ENCODE results near the gene ACTR5. TPM values are rescaled to one million over a fixed set of nuclear protein-coding genes. Genes with fewer than 3 reads are reported as not detected.

The ACTR5 gene
- total RNA-seq, 1 experiment from 2014 or later: 22.0 TPM

- CTCF ChIA-PET: interaction anchor here (0.7 to 1.7 kb wide), 5 partner anchors 9 to 318 kb away, joined by 3 to 6 read pairs (median 4); no protein-coding TSS in a partner anchor
- RAD21 ChIA-PET (ENCODE audit: low non-redundant PET in 1 of 2, low total read pairs in 2 of 2, uncharacterized antibody in 2 of 2, unreplicated experiment in 2 of 2): no interaction called here
- H3K4me2 ChIP-seq (ENCODE audit: low read length): peak overlapping the region; percentile 99
- POLR2A ChIA-PET: no interaction called here
- peaks cover 4 to 21% of the 10 kb centered on the region in 2 experiments; a peak in 3 of 4 replicates for H3K4me1 ChIP-seq (ENCODE audit: control insufficient read depth in 1 of 2, insufficient read depth in 2 of 2, low read length in 2 of 2)
- H4K20me1 ChIP-seq (ENCODE audit: insufficient read depth): no peaks in the 10 kb centered on the region
- H3K9me2 ChIP-seq (ENCODE audit: insufficient read depth): no peaks in the 10 kb centered on the region
- H2AFZ ChIP-seq (ENCODE audit: low read depth, low read length, poor library complexity, severe bottlenecking): peak overlapping the region; percentile 99
- H3K4me3 ChIP-seq (replicated peaks in 1 of 2; ENCODE audit: low read depth in 1 of 2, low read length in 2 of 2): peak overlapping the region; percentile 46 to 64
- no peaks in the 10 kb centered on the region for H3K9me3 ChIP-seq (ENCODE audit: control insufficient read depth in 1 of 2, insufficient read depth in 1 of 2, low read depth in 1 of 2, low read length in 2 of 2)
- H3K79me2 ChIP-seq (ENCODE audit: insufficient read depth, low read length): no peaks in the 10 kb centered on the region
- DNase-seq (ENCODE audit: low read depth, low spot score) (peak; percentile 73), ATAC-seq (peak; percentile 87)
- intact Hi-C loops (cut with micrococcal nuclease): loop anchor here (1.0 to 5.0 kb wide), 2 partner anchors 17 to 84 kb away; partner anchors contain the start of gene ACTR5
- no TSS peak for BruUV-seq (replicated peaks)
- H3K27ac ChIP-seq (ENCODE audit: low read depth, low read length): peak overlapping the region; percentile 57
- H3K9ac ChIP-seq (ENCODE audit: low read length): peak overlapping the region; percentile 68
- H3K27me3 ChIP-seq (ENCODE audit: insufficient read depth, low read length): no peaks in the 10 kb centered on the region
- no peaks in the 10 kb centered on the region for H3K36me3 ChIP-seq (ENCODE audit: control insufficient read depth in 1 of 2, insufficient read depth in 2 of 2, low read length in 2 of 2)
- TF ChIP-seq YY1 (IDR thresholded peaks at IDR 0.05; ENCODE audit: extremely low read depth, insufficient replicate concordance, low read depth, low read length): peak; percentile 63
- TF ChIP-seq CBX3 (IDR thresholded peaks at IDR 0.05; ENCODE audit: low read depth): peak; percentile 54; the same call in 1 of the 2 replicates
- no peak; the same call in 1 of the 2 replicates for TF ChIP-seq POLR2AphosphoS5 (IDR thresholded peaks at IDR 0.05; ENCODE audit: low read depth, low read length)
- TF ChIP-seq, protein P1, sequence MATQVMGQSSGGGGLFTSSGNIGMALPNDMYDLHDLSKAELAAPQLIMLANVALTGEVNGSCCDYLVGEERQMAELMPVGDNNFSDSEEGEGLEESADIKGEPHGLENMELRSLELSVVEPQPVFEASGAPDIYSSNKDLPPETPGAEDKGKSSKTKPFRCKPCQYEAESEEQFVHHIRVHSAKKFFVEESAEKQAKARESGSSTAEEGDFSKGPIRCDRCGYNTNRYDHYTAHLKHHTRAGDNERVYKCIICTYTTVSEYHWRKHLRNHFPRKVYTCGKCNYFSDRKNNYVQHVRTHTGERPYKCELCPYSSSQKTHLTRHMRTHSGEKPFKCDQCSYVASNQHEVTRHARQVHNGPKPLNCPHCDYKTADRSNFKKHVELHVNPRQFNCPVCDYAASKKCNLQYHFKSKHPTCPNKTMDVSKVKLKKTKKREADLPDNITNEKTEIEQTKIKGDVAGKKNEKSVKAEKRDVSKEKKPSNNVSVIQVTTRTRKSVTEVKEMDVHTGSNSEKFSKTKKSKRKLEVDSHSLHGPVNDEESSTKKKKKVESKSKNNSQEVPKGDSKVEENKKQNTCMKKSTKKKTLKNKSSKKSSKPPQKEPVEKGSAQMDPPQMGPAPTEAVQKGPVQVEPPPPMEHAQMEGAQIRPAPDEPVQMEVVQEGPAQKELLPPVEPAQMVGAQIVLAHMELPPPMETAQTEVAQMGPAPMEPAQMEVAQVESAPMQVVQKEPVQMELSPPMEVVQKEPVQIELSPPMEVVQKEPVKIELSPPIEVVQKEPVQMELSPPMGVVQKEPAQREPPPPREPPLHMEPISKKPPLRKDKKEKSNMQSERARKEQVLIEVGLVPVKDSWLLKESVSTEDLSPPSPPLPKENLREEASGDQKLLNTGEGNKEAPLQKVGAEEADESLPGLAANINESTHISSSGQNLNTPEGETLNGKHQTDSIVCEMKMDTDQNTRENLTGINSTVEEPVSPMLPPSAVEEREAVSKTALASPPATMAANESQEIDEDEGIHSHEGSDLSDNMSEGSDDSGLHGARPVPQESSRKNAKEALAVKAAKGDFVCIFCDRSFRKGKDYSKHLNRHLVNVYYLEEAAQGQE (IDR thresholded peaks at IDR 0.05; ENCODE audit: low read depth): no peak
- TF ChIP-seq EGR1 (IDR thresholded peaks at IDR 0.05; ENCODE audit: low read depth): no peak
- TF ChIP-seq TCF7L2 (IDR thresholded peaks at IDR 0.05; ENCODE audit: borderline replicate concordance, extremely low read depth, insufficient read depth, insufficient read length): peak; percentile 49
- TF ChIP-seq ELF1 (IDR thresholded peaks at IDR 0.05; ENCODE audit: borderline replicate concordance, low read depth): no peak
- TF ChIP-seq ZBTB33 (IDR thresholded peaks at IDR 0.05; ENCODE audit: extremely low read depth, insufficient replicate concordance, low read length): no peak
- no peak for TF ChIP-seq EZH2 (IDR thresholded peaks at IDR 0.05)
- TF ChIP-seq JUND (IDR thresholded peaks at IDR 0.05): no peak; the same call in 1 of the 2 replicates
- TF ChIP-seq MAX (IDR thresholded peaks at IDR 0.05): peak; percentile 96
- TF ChIP-seq ZFX (IDR thresholded peaks at IDR 0.05): no peak
- no peak for TF ChIP-seq FOSL1 (IDR thresholded peaks at IDR 0.05; ENCODE audit: low read depth)
- TF ChIP-seq CTCF (IDR thresholded peaks at IDR 0.05 in 2 of 3, conservative IDR thresholded peaks at IDR 0.05 in 1 of 3; ENCODE audit: borderline replicate concordance in 1 of 3, insufficient read depth in 1 of 3, low read depth in 2 of 3, low read length in 2 of 3): peak; percentile 64 to 99 (median 99); a peak in 5 of 6 replicates
- no peak for TF ChIP-seq CEBPB (IDR thresholded peaks at IDR 0.05; ENCODE audit: low read depth)
- TF ChIP-seq POLR2A (IDR thresholded peaks at IDR 0.05; ENCODE audit: borderline replicate concordance, extremely low read depth, insufficient read depth, insufficient read length): no peak
- peak; percentile 59 for TF ChIP-seq RAD21 (IDR thresholded peaks at IDR 0.05; ENCODE audit: low read depth)
- no peak for TF ChIP-seq ATF3 (IDR thresholded peaks at IDR 0.05)
- TF ChIP-seq SRF (IDR thresholded peaks at IDR 0.05; ENCODE audit: low read depth): no peak
These were observed 17.1 kb upstream of the ACTR5 start for GRCh38 chr20:38730989-38731737.

All from HCT116 (cell line).